HEK293 (cell line): Measurements from ENCODE around the gene LCE3B.
"Not testable (repeated sequence)": the region's sequence is repeated elsewhere in the genome, so short reads cannot be mapped to it uniquely, and the experiment has no call there.

Experiments used
- ZNF830 ChIP-seq: fragments of 450-650 bp; IDR thresholded peaks from 2 replicates; pipeline ENCODE4 v1.5.0; 2018; ENCODE audit warnings: missing biosample characterization, missing genetic modification characterization, low read depth, mild to moderate bottlenecking, moderate library complexity
- TF ChIP-seq, protein P1 (sequence below): fragments of 450-650 bp; formaldehyde crosslinking; IDR thresholded peaks from 2 replicates; pipeline ENCODE4 v1.5.1; 2016; ENCODE audit warnings: missing biosample characterization, missing genetic modification characterization

DNA sequence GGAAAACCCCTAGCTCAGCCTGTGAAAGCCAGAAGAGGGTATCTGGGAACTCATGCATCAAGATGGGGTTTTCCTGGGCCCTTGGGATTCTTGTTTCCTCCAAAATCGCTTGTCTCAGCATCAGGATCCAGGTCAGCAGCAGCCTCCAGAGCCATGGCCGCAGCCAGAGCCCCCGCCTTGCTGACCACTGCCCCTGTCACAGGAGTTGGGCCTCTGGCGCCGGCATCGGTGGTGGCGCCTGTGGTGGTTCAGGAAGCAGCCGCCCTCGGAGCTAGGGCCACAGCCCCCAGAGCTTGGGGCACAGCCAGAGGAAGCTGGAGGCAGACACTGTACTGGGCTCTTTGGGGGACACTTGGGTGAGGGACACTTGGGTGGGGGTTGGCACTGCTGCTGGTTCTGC, 34.1 kb upstream of the LCE3B start:
- TF ChIP-seq, protein P1, sequence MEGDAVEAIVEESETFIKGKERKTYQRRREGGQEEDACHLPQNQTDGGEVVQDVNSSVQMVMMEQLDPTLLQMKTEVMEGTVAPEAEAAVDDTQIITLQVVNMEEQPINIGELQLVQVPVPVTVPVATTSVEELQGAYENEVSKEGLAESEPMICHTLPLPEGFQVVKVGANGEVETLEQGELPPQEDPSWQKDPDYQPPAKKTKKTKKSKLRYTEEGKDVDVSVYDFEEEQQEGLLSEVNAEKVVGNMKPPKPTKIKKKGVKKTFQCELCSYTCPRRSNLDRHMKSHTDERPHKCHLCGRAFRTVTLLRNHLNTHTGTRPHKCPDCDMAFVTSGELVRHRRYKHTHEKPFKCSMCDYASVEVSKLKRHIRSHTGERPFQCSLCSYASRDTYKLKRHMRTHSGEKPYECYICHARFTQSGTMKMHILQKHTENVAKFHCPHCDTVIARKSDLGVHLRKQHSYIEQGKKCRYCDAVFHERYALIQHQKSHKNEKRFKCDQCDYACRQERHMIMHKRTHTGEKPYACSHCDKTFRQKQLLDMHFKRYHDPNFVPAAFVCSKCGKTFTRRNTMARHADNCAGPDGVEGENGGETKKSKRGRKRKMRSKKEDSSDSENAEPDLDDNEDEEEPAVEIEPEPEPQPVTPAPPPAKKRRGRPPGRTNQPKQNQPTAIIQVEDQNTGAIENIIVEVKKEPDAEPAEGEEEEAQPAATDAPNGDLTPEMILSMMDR (tag by site-specific recombination), result not testable (repeated sequence)
- not testable (repeated sequence) for TF ChIP-seq ZNF830 (tag by site-specific recombination)
